ENCODE data around the gene PTPN3.

DNA sequence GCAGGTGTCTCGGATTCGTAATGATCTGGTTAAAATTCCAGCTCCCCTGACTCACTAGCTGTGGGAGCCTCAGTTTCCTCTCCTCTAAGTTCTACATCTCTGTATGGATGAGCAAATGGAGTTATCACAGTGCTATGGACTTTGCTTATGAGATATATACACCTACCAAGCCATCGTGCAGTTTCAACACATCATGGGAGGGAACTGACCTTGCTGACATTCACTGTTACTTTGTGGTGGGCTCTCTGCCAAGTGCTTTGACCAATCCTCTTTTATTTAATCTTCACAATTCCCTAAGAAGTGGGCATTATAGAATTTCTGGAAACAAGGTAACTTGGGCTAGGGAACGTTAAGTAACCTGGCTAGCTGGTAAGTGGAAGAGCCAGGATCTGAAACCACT lies 70.2 kb downstream of the PTPN3 start:
- TF ChIP-seq, protein P1, sequence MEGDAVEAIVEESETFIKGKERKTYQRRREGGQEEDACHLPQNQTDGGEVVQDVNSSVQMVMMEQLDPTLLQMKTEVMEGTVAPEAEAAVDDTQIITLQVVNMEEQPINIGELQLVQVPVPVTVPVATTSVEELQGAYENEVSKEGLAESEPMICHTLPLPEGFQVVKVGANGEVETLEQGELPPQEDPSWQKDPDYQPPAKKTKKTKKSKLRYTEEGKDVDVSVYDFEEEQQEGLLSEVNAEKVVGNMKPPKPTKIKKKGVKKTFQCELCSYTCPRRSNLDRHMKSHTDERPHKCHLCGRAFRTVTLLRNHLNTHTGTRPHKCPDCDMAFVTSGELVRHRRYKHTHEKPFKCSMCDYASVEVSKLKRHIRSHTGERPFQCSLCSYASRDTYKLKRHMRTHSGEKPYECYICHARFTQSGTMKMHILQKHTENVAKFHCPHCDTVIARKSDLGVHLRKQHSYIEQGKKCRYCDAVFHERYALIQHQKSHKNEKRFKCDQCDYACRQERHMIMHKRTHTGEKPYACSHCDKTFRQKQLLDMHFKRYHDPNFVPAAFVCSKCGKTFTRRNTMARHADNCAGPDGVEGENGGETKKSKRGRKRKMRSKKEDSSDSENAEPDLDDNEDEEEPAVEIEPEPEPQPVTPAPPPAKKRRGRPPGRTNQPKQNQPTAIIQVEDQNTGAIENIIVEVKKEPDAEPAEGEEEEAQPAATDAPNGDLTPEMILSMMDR (IDR thresholded peaks at IDR 0.05), result no peak
- no peak for TF ChIP-seq EZH2 (IDR thresholded peaks at IDR 0.05; ENCODE audit: borderline replicate concordance, insufficient read depth, low read depth, low read length, poor library complexity, severe bottlenecking)

All from B cell (primary cell).